C4-2B (cell line): ENCODE measurements around the gene TLX2.

Experiments used
- H3K27ac ChIP-seq: fragments of 450-650 bp; 2 replicates; pipeline ENCODE4 v1.5.1; 2017
- ZFX ChIP-seq: fragments of 450-650 bp; IDR thresholded peaks from 2 replicates; pipeline ENCODE4 v1.6.1; 2017
- TF ChIP-seq, protein P1 (sequence below): fragments of 450-650 bp; conservative IDR thresholded peaks from 2 replicates; pipeline ENCODE4 v1.5.1; 2017; ENCODE audit warnings: mild to moderate bottlenecking

Gene TLX2

DNA sequence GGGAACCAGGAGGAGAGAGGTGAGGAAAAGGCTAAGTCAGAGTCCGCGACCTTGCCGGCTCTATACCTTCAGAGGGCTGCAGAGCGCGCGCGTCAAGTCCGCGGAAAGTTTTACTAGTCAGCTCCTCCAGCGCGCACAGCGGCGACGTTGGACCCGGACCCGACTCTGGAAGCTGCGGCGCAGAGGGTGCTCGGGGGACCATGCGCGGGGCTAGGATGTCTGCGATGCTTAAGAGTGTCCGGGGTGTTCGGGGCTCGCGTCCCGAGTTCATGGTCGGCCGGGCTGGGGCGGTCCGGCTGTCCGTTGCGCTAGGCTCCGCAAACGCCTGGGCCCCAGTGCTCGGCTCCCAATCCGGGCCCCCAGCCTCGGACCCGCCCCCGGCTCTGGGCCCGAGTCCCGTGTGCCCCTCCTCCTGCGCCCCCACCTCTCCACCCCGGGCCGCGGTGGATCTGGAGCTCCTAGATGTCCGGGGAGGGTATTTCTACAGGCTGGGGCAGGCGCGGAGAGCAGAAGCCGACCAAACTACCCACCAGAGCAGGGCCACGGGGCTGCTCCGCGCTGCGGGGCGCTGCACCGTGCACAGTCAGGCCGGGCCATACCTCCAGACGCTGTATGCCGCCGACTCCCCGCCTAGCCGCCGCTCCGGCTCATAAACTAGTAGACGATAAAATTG, 14.8 kb upstream of the TLX2 start, which contains the start of gene LBX2:
TSS of gene LBX2 (minus strand) at position 337 of the 673 bp plus-strand sequence. CDS start at position 271, 66 bp downstream.
- H3K27ac ChIP-seq, result no peak within 1 kb of the TSS
- no peak for TF ChIP-seq ZFX
- TF ChIP-seq, protein P1, sequence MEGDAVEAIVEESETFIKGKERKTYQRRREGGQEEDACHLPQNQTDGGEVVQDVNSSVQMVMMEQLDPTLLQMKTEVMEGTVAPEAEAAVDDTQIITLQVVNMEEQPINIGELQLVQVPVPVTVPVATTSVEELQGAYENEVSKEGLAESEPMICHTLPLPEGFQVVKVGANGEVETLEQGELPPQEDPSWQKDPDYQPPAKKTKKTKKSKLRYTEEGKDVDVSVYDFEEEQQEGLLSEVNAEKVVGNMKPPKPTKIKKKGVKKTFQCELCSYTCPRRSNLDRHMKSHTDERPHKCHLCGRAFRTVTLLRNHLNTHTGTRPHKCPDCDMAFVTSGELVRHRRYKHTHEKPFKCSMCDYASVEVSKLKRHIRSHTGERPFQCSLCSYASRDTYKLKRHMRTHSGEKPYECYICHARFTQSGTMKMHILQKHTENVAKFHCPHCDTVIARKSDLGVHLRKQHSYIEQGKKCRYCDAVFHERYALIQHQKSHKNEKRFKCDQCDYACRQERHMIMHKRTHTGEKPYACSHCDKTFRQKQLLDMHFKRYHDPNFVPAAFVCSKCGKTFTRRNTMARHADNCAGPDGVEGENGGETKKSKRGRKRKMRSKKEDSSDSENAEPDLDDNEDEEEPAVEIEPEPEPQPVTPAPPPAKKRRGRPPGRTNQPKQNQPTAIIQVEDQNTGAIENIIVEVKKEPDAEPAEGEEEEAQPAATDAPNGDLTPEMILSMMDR, result no peak

DNA sequence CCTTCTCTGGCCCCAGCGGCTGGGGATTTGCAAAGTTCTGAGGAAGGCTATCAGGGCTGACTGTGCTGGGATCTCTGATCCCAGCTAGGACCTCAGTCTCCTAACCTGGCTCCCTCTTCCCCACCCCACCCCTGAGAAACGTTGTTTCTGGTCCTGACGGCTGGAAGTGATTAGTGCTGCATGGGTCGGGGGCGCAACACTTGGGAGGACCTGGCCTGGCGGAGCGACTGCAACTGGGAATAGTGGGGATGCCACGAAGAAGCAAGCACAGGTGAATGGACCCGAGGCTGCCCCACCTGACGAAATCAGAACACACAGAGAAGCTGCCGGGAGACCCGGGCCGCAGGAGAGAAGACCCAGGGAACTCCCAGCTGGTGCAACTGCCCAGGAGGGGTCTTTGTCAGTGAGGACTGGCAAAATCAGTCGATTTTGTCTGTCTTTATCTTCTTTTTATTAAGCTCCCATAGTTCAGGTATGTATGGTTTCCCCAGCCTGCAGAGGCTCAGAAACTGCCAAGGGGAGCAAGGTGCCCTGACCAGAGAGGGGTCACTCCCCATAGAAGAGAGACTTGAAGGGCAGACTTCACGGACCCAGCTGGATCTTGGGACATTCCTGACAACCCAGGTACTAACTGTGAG, 14.2 kb upstream of the TLX2 start:
- no peak overlapping the region for H3K27ac ChIP-seq
- TF ChIP-seq ZFX, result no peak
- TF ChIP-seq, protein P1, result no peak

DNA sequence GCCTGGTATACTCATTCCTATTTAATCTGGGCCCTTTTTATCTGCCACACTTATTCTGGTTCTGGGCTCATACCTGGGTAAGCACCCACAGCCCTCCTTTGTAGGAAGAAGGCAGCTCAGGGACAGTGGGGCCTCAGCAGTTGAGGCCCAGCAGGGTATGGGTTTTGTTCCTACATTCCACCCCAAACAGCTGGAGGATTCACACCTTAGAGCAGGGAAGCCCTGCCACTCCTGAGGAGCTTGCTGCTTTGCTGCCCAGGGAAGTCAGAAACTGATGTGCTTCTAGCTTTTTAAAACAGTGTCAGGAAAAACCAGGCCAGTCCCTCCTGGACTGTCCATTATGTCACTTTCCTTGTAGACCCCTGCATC, 13.7 kb upstream of the TLX2 start:
- H3K27ac ChIP-seq, result no peak overlapping the region
- no peak for TF ChIP-seq ZFX
- TF ChIP-seq, protein P1, result no peak

DNA sequence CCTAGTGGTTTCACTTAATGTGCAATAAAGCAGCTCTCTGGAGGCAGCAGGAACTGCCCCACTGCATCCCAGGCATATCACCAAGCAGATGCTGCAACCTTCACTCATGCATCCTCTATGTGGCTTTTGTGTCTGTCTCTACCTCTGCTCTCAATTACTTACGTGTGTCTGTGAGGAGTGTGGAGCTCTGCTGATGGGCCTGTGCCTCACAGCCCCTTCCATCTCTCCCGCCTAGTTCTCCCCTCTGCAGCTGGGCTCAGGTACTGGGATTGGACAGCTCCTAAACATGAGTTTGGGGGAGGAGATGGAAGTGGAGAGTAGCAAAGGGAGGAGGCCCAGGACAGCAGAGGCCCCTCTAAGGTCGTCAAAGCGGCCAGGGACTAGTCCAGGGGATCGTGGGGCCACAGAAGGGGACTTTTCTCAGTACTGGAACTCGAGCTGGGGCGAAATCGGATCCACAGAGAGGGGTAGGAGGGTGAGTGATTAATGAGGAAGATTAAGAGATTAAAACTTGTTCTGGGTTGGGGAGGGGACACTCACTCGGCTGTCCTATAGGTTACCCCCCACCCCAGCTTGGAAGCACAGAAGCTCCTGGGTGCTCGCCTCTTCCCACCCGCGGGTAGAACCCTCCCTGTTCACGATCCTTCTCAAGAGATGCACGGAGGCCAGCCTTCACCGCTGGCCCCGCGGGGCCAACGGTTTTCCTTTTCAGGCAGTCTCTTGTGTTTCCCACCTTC, 12.7 kb upstream of the TLX2 start:
- TF ChIP-seq, protein P1, result no peak
- TF ChIP-seq ZFX, result no peak
- no peak overlapping the region for H3K27ac ChIP-seq

GRCh38 chr2:74502147-74502719, 12.0 kb upstream of the TLX2 start:
- no peak for TF ChIP-seq ZFX
- TF ChIP-seq, protein P1, result no peak
- no peak overlapping the region for H3K27ac ChIP-seq

DNA sequence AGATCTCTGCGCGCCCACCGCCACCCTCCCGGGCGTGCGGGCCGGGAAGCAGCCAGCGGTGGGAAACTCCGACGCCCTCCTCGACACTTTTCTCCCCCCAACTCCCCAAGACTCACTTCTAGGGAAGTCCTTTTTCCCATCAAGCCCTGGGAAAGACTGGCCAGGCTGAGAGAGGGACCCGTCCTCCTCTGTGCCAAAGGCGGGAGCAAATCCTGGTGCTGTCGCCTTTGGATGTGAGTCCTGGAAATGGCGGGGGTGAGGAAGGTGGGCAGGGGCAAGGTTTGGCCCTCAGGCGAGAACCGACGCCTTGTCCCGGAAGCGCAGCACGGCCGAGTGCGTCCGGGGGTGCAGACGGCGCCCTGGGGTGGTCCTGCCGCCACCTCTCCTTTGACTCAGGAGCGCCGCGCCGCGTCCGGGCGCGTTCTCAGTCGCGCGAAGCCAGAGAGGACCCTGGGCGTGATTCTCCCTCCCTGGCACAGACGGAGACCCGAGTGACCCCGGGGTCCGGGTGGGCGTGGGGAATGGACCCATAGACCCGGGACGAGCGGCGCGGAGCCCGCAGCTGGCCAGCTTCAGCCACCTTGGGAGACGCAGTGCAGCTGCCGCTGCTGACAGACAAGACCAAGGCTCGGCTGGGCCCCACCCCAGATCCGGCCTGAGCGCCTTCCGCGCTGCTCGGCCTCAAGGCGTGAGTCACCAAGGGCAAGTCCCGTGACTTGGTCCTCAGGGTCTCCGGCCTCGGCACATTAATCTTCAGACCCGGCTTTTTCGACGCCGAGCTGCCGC, 11.3 kb upstream of the TLX2 start:
- TF ChIP-seq, protein P1, result no peak
- no peak for TF ChIP-seq ZFX
- H3K27ac ChIP-seq, result no peak overlapping the region
